IPS-18c (cell line): Measurements from ENCODE around the gene FAM25G.

Experiments used
- H3K4me3 ChIP-seq: 2 replicates; pipeline ENCODE4 v1.7.0; 2013; ENCODE audit warnings: low read depth, mild to moderate bottlenecking, low read length, moderate library complexity; ENCODE audit not compliant: insufficient read depth
- H3K9me3 ChIP-seq: one replicate; pipeline ENCODE4 v1.6.1; 2013; ENCODE audit warnings: mild to moderate bottlenecking, low read length, moderate library complexity; ENCODE audit not compliant: control insufficient read depth, insufficient read depth

Gene FAM25G

DNA sequence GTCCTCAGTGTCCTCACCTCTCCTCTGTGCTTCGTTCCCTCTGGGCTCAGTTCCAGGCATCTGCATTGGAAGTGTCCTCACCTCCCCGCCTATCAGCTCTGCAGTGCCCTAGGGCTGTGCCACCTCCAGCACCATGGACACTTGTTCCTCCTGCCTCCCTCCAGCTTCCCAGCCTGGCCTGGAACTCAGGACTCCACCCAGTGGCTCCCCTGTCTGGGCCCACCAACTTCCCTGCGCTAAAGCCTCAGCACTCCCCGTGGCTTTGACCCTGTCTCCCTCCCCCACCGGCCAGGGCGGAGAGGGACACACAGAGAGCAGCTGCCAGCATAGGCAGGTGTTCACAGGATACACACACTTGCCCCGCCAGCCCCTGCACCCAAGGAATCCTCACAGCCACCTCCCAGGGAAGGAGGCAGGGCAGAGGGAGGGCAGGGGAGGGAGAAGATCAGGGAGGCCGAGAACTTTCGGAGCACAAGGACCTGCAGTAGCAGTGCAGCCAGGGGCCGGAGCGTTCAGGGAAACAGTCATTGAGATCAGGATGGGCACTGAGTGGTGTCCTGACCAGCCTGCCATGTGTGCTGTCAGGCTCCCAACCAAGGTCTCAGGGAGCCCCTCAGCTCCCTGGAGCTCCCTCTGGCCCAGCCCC, 38.9 kb downstream of the FAM25G start:
- no peak overlapping the region for H3K4me3 ChIP-seq

DNA sequence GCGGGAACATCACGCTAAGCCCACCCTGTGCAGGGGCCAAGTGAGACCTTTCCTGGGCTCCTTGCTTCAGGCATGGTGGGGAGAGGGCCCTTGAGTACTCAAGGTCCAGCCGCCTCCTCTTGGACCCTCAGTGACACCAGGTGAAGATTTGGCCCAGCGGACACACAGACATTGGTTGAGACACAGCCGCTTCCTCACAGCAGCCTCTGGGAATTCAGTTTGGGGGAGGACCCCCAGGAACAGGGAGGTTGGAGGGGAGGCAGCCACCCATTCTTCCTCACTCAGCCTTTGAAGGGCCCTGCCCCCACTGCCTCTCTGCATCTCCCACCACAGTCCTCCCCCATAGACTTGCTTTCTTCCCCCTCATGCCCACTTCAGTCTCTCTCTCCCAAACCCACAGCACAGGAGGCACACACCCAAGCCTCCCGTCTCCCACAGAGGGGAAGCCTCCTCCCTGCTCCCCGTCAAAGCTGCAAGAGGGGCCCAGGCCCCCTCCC, 39.5 kb downstream of the FAM25G start:
- Histone ChIP-seq H3K9me3 (peaks cover 2% of the 10 kb centered on the region), H3K4me3 (no peak overlapping the region)

More for the DNA sequence above, 38.9 kb downstream of the FAM25G start:
- H3K9me3 ChIP-seq, result peaks cover 2% of the 10 kb centered on the region

DNA sequence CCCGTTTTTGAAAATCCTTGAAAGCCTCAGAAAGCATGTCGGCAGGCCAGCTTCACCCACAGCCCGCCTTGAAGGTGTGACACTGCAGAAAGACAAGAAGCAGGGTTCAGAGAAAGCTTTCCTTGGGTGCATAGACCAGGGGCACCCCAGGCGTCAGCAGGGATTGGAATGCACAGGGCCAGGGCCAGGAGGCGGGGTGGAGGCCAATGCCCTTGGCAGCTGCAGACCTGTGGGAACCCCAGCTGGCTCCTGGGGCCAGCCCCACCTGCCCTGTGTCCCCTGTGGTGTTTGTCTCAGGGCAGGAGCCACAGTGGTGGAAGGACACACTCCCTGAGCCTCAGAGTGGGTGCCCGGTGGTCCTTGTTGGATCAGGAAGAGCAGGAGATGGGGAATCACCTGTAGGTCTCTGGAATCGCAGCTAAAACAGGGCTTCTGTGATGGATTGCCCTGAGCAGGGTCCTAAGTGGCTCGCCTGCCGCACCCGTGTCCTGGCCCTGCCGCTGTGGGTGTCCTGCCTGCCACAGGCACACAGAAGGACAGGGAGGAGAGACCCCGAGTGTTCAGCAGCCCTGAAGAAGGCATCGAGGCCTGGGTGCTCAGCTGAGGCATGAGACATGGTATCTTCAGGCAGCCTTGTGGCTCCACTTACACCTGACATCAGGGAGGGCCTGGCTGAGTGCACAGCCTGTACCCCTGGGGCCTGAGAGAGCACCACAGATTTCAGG, 40.1 kb downstream of the FAM25G start:
- Histone ChIP-seq H3K4me3 (no peak overlapping the region), H3K9me3 (peaks cover 2% of the 10 kb centered on the region)

DNA sequence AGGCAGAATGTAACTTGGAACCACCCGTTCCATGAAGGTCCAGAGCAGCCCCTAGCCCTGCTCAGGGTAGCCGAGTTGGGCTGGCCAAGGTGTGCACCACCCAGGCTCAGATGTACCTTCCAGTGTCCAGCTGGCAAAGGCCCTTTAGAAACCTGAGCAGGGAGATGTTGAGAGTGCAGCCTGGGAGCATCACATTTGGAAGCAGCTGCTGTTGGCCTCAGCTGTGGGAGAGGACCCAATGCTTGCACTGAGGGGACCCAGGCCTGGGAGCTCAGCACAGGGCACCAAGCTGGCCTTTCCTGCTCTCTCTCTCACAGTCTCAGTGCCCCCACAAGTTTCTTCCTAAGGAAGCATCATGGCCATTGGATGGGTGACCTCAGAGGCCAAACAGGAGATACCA, 41.1 kb downstream of the FAM25G start:
- Histone ChIP-seq H3K9me3 (peaks cover 2% of the 10 kb centered on the region), H3K4me3 (no peak overlapping the region)

DNA sequence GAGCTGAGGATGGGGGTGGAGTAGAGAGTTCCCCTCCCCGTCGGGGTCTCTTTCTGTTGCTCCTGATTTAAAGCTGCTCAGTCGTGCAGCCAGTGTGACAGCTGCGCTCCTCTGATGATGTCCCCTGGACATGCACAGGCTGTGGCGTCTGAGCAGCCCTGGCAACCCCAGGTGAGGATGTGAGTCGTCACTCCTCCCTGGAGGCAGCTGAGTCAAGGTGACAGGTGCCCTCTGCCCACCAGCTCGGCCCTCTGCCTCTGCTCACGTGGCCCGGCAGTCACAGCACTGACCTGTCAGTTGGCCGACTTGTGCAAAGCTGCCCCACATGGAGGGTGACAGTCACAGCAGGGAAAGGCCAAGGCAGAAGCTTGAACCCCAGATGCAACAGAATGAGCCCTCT, 41.5 kb downstream of the FAM25G start:
- Histone ChIP-seq H3K9me3 (peaks cover 2% of the 10 kb centered on the region), H3K4me3 (no peak overlapping the region)

DNA sequence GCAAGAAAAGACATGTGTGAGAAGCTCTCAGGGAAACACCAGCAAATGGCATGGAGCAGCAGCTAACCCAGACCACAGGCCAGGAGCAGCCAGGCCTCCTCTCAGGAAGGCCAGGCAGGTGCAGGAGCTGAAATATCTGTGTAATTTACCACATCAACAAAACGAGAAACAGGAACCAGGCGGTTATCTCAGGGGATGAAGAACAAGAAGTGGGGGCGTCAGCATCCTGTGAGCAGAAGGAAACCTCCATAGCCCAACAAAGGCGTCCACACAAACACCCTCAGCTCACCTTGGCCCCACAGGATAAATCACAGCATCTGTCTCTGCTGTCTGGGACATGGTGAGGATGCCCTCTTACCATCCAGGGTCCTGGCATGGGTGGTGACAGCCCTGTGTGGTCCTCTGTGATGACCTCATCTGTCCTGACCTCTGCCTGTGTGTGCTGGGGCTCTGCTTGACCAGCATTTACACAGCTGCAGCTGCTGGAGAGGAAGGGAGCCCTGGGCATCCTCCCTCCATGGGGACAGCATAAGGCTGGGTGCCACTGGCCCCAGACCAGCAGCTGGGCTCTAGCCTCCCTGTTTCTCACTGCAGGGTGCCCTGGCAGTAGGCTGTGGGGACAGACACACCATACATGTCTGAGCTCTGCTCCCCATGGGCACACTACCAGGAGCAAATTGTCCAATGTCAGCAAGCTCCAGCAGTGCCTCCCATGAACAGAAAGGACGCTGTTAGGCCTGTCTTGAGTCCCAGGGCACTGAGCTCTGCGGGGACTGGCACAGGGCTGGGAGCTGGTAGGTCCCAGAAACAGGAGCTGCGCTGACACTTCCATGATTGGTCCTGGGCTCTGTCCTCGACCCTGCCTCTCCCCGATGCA, 42.2 kb downstream of the FAM25G start:
- peaks cover 2% of the 10 kb centered on the region for H3K9me3 ChIP-seq
- no peak overlapping the region for H3K4me3 ChIP-seq

DNA sequence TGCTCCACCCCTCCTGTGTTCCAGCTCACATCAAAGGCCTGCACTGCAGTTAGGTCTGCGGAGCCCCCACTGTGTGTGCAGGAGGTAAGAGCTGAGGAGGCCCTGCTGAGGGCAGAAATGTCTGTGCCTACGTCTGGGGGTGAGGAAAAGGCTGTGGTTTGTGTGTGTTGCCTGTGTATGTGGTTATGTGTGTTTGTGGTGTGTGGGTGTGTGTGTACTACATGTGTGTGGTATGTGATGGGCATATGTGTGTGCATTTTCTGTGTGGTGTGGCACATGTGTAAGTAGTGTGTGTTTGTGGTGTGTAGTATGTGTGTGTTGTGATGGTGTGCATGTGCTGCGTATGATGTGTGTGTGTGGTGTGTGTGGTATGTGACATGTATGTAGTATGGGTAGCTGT, 43.8 kb downstream of the FAM25G start:
- no peak overlapping the region for H3K4me3 ChIP-seq
- H3K9me3 ChIP-seq, result no peaks in the 10 kb centered on the region

DNA sequence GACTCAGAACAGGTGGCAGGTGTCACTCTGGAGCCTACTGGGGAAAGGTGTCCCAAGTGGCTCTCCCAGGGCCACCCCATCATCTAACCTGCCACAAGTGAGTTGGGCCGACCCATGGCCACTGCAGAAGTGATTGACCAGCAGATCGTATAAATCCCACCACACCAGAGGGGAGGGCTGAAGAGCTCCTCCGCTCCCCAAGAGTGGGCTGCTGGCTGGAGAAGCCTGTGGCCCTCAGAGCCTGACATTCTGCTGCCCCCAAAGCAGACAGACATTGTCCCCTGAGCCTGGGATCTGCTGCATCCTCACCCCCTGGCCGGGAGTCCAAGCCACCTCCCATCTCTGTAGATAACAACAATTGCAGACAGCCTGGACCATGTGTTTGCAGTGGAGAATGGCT, 44.3 kb downstream of the FAM25G start:
- Histone ChIP-seq H3K9me3 (no peaks in the 10 kb centered on the region), H3K4me3 (no peak overlapping the region)

DNA sequence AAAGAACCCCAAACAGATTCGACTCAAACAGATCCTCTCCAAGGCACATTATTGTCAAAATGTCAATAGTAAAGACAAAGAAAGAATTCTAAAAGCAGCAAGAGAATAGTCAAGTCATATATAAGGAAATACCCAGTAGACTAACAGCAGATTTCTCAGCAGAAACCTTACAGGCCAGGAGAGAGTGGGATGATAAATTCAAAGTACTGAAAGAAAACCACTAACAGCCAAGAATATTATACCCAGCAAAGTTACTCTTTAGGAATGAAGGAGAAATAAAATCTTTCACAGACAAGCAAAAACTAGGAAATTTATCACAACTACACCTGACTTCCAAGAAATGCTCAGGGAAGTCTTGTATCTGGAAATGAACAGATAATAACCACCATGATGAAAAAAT, 45.8 kb downstream of the FAM25G start:
- Histone ChIP-seq H3K9me3 (no peaks in the 10 kb centered on the region), H3K4me3 (no peak overlapping the region)

DNA sequence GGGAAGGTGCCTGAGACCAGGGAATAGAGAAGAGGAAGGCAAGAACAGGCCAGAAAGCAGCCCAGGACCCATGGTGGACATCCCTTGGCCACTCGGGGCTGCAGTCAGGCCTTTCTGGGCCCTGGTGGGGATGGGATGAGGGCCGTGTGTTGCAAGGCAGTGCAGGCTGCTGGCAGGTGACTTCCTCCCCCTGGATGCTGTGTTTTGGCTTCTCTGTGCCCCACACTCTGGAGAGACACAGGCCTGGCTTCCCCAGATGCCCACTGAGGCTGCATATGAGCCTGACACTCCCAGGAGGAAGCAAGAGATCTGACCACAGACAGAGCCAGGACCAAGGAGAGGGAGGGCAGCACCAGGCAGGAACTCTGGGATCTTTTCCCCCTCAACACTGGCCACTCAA, 47.5 kb downstream of the FAM25G start:
- no peak overlapping the region for H3K4me3 ChIP-seq
- no peaks in the 10 kb centered on the region for H3K9me3 ChIP-seq

DNA sequence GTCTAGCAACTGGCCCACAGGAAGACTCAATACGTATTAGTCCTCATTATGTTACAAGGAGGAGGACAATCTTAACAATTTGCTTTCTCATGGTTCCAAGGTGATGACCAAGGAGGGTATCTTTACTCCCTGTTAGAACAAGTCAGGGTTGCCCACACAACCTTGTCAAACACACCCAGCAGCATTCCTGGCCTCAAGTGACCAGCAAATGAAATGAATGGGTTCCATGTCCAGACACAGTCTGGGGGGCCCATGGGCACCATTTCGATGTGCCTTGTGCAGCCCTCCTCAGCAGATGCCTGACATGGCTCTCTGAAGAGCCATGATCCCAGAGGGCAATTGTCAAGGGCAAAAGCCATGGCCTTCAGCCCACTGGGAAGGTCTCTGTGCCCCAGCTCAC, 48.4 kb downstream of the FAM25G start:
- H3K4me3 ChIP-seq, result no peak overlapping the region
- H3K9me3 ChIP-seq, result no peaks in the 10 kb centered on the region

DNA sequence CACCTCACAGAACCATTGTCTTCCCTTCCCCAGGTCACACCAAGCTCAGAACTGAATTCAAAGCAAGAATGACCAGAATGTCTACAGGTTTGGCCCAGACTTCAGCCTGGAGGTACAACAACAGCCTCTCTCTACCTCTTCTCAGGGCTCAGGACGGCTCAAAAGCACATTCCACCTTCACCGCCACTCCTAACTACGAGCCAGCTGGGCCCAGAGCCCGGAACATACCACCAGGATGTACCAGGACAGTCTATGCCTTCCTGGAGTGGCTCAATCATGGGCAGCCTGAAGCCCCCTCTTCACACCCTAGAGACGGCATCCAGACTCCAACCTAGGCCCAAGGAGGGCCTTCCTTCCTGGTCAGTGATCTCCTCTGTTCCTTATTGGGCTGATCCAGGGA, 49.1 kb downstream of the FAM25G start:
- Histone ChIP-seq H3K9me3 (no peaks in the 10 kb centered on the region), H3K4me3 (no peak overlapping the region)

DNA sequence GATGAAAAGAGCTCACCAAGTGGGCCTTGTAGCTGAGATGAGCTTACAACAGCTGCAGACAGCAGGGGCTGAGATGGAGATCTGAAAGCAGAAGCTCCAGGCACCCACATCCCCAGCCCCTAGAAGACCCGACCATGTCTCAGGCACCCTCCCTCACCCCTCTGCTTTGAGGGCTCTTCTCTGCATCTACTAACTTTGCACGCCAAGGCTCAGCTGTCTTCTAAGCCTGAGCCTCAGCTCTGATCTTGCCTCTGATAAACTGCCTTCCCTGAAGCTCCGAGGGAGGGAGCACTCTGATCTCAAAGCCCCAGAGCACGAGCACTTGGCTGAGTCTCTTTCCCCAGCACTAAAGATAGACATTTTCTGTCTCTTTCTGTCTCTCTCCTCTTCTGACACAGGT, 49.6 kb downstream of the FAM25G start:
- H3K9me3 ChIP-seq, result no peaks in the 10 kb centered on the region
- H3K4me3 ChIP-seq, result no peak overlapping the region

DNA sequence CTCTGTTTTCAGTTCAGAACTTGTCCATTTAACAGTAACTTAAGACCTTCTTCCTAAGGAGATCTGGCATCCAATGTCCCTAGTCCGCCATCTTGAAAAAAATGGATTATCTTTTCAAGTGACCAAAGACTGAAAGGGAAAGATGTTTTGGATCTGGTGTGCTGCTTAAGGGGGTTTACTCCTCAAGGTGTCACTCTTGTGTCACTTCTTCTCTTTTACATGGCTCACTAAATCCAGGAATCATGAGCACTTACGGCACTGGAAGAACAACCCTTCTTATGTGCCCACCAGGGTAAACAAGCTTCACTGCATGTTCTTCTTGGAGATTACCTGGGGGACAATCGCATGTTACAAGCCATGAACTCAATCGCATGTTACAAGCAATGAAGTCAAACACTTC, 51.3 kb downstream of the FAM25G start:
- H3K9me3 ChIP-seq, result no peaks in the 10 kb centered on the region
- no peak overlapping the region for H3K4me3 ChIP-seq

DNA sequence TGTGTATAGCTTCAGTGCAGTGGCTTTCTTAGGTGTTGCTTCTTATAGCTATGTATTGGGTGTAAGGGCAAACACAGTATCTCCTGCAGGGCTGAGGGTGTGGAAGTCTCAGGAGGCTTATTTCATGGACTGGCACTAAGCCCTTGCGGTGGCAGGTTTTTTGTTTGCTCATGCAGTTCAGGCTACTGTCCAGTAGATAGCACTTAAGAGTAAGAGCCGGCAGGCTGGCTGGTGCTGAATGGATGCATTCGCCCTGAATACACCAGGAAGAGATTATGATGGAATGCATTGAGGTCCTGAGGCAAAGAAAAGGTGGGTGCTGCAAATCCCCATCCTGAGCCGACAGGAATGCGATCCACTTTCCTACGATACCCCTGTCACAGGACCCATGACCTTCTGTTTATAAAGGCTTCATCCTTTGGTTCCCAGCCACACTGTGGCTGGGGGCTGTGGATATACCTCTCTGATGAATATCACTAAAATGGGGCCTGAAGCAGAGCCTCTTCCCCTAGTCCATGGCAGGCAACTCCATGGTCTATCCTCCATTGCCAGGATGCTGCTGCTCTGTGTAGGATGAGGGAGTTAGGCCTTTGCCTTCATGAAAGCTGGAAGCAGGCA, 52.5 kb downstream of the FAM25G start:
- Histone ChIP-seq H3K9me3 (no peaks in the 10 kb centered on the region), H3K4me3 (no peak overlapping the region)
